ENCODE measurements around the gene ALOXE3. TPM values are rescaled to one million over a fixed set of nuclear protein-coding genes. Genes with fewer than 3 reads are reported as not detected.
"Not testable (repeated sequence)": the region's sequence is repeated elsewhere in the genome, so short reads cannot be mapped to it uniquely, and the experiment has no call there.

Gene ALOXE3
- total RNA-seq, 1 donor from 2014 or later = not detected

DNA sequence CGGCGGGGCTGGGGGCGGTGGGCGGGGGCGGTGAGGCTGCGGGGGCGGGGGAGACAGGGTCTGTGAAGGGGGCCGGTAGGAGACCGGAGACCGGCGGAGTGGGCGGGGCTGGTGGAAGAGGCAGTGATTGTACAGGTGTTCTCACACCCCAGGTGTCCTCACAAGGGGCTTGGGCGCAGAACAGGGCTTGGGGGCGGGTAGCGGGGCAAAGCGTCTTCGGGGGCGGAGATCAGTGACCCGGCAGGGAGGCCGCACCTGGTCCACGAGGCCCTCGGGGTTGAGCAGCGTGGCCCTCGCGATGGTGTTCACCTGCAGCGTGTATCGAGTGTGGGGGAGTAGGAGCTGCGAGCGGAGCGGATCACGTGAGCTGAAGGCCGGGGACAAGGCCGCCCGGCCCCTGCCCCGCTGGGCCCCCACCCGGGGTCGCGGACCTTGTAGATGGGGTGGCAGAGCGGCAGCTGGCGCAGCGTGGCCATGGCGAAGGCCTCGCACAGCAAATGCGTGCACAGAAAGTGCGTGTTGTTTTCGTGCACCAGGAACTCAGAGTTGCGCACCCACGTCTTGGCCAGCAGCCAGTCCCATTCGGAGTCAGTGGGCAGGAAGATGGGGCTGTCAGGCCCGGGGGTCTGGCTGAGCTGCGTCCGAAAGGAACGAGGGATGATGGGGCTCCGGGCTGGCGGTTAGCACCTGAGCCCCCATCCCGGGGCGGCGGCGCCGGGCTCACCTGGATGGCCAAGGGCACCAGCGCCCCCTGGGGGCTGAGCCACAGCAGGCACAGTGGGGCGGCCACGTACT, 8.5 kb downstream of the ALOXE3 start:
- Mint-ChIP-seq H3K36me3 (ENCODE audit: insufficient read depth) (no peaks in the 10 kb centered on the region), H3K4me1 (ENCODE audit: low read depth) (no peaks in the 10 kb centered on the region), H3K27me3 (peaks cover 73% of the 10 kb centered on the region), H3K27ac (no peak overlapping the region), H3K4me3 (ENCODE audit: low read depth) (peak overlapping the region; percentile 74), H3K9me3 (ENCODE audit: low read depth) (no peaks in the 10 kb centered on the region)
- DNase-seq (ENCODE audit: low spot score, unreplicated experiment) = peak; percentile 84
- TF ChIP-seq, protein P1, sequence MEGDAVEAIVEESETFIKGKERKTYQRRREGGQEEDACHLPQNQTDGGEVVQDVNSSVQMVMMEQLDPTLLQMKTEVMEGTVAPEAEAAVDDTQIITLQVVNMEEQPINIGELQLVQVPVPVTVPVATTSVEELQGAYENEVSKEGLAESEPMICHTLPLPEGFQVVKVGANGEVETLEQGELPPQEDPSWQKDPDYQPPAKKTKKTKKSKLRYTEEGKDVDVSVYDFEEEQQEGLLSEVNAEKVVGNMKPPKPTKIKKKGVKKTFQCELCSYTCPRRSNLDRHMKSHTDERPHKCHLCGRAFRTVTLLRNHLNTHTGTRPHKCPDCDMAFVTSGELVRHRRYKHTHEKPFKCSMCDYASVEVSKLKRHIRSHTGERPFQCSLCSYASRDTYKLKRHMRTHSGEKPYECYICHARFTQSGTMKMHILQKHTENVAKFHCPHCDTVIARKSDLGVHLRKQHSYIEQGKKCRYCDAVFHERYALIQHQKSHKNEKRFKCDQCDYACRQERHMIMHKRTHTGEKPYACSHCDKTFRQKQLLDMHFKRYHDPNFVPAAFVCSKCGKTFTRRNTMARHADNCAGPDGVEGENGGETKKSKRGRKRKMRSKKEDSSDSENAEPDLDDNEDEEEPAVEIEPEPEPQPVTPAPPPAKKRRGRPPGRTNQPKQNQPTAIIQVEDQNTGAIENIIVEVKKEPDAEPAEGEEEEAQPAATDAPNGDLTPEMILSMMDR (IDR thresholded peaks at IDR 0.05; ENCODE audit: unreplicated experiment) = peak; percentile 96

DNA sequence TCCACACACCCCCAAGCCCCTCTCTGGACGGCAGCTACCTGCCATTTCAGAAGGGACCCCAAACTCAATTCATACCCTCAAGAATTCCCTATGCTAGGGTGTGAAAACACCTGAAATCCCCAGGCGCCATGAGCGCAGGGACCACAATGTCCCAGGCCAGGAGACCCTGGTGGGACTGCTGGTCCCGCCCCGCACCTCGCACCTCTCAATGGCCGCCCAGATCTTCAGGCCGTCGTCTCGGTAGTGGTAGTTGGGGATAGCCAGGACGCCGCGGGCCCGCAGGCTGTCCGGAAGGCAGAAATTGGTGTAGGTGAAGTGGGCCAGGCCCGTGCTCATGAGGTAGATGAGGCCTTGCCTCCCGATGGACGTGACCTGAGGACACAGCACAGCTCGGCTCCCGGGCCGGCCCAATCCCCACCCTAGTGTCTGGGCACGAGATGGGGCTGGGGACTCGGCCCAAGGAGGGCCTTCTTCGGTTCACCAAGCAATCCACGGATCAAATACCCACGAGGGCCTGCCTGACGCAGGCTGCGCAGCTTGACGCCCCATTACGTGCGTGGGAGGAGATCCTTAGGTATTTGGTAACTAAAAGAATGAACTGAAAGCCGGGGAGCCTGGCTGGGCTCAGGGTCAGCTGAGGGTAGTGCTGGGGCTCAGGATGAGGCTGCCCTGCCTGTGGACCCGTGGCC, 9.2 kb downstream of the ALOXE3 start:
- Mint-ChIP-seq H3K27ac (no peak overlapping the region), H3K9me3 (ENCODE audit: low read depth) (no peaks in the 10 kb centered on the region), H3K27me3 (peaks cover 73% of the 10 kb centered on the region), H3K4me1 (ENCODE audit: low read depth) (no peaks in the 10 kb centered on the region), H3K36me3 (ENCODE audit: insufficient read depth) (no peaks in the 10 kb centered on the region), H3K4me3 (ENCODE audit: low read depth) (peak overlapping the region; percentile 21)
- DNase-seq (ENCODE audit: low spot score, unreplicated experiment) = no peak
- TF ChIP-seq, protein P1 (IDR thresholded peaks at IDR 0.05; ENCODE audit: unreplicated experiment) = no peak

DNA sequence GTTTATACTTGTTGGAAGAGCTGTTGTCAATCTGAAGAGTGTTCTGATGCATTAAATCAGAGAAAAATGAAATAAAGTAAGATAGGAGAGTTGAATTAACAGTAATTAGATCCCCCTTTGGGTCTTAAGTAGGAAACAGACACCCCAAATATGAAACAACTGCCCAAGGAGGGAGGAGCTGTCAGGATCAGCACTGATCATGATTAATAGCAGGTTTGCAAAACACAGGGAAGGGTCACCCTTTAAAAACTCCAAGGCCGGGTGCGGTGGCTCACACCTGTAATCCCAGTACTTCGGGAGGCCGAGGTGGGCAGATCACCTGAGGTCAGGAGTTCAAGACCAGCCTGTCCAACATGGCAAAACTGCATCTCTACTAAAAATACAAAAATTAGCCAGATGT, 11.3 kb downstream of the ALOXE3 start:
- H3K36me3 Mint-ChIP-seq (ENCODE audit: insufficient read depth); H3K4me3 Mint-ChIP-seq (ENCODE audit: low read depth); H3K27ac Mint-ChIP-seq: not testable (repeated sequence)

DNA sequence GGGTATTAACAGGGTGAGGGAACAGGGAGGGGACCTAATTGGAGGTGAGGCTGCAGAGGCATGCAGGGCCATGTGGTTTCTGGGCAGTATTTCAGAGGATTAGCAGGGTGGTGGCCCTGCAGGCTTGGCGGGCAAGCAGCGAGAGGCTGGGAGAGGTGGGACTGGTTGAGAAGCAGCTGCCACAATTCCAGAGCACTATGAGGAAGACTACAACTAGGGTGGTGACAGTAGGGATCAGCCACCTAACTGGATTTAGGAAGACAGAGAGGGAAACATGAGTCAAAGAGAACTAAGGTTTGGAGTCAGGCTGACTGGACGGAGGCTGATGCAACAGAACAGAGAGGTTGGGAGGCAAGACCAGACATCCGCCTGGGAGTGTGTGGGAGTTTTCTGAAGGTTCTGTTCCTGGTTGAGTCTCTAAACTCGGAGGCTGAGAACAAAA, 12.3 kb downstream of the ALOXE3 start:
- TF ChIP-seq, protein P1 (IDR thresholded peaks at IDR 0.05; ENCODE audit: unreplicated experiment) = no peak
- no peak for DNase-seq (ENCODE audit: low spot score, unreplicated experiment)
- H3K27me3 Mint-ChIP-seq = peaks cover 60% of the 10 kb centered on the region
- no peaks in the 10 kb centered on the region for H3K36me3 Mint-ChIP-seq (ENCODE audit: insufficient read depth)
- no peak overlapping the region for H3K4me3 Mint-ChIP-seq (ENCODE audit: low read depth)
- H3K27ac Mint-ChIP-seq = no peak overlapping the region
- no peaks in the 10 kb centered on the region for H3K4me1 Mint-ChIP-seq (ENCODE audit: low read depth)
- no peaks in the 10 kb centered on the region for H3K9me3 Mint-ChIP-seq (ENCODE audit: low read depth)

More for the DNA sequence above, 11.3 kb downstream of the ALOXE3 start:
- H3K9me3 Mint-ChIP-seq (ENCODE audit: low read depth); DNase-seq (ENCODE audit: low spot score, unreplicated experiment); H3K4me1 Mint-ChIP-seq (ENCODE audit: low read depth): not testable (repeated sequence)
- H3K27me3 Mint-ChIP-seq = peaks cover 71% of the 10 kb centered on the region

DNA sequence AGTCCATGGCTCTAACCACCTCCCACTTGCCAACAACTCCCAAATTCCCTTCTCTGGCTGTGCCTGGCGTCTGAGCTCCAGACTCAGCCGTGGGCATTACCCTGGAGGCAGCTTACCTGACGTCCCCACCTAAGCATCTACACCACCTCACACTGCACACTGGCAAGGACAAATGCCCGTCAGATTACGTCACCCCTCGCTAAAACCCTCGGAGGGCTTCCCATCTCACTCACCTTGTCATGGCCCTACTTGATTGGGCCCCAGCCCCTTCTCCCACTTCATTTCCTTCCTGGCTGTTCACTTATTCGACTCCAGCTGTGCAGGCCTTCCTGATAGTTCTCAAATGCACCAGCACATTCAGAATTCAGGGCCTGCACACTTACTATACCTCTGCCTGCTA, 13.4 kb downstream of the ALOXE3 start:
- H3K27ac Mint-ChIP-seq = no peak overlapping the region
- no peaks in the 10 kb centered on the region for H3K9me3 Mint-ChIP-seq (ENCODE audit: low read depth)
- no peaks in the 10 kb centered on the region for H3K36me3 Mint-ChIP-seq (ENCODE audit: insufficient read depth)
- no peaks in the 10 kb centered on the region for H3K4me1 Mint-ChIP-seq (ENCODE audit: low read depth)
- DNase-seq (ENCODE audit: low spot score, unreplicated experiment) = no peak
- H3K4me3 Mint-ChIP-seq (ENCODE audit: low read depth) = no peak overlapping the region
- peaks cover 54% of the 10 kb centered on the region for H3K27me3 Mint-ChIP-seq
- TF ChIP-seq, protein P1 (IDR thresholded peaks at IDR 0.05; ENCODE audit: unreplicated experiment) = no peak

All from progenitor cell of endocrine pancreas (in vitro differentiated cells).